NCI-H345 (cell line): Measurements from ENCODE around the gene SH3GL3.

Experiments
- DNase-seq: peaks from one replicate; lab custom pipeline; 2025; lab: John Stamatoyannopoulos, UW

The SH3GL3 gene

GRCh38 chr15:83462026-83462425 is 14.9 kb downstream of the SH3GL3 start:
- no peak for DNase-seq

- DNase-seq: no peak
Observed at GRCh38 chr15:83462953-83463433, 15.9 kb downstream of the SH3GL3 start.

- DNase-seq: no peak
Observed at GRCh38 chr15:83470887-83471286, 23.7 kb downstream of the SH3GL3 start.

- no peak for DNase-seq
Observed at GRCh38 chr15:83471307-83471866, 24.2 kb downstream of the SH3GL3 start.

- DNase-seq: no peak
Observed at GRCh38 chr15:83472151-83472550, 25.0 kb downstream of the SH3GL3 start.

GRCh38 chr15:83472797-83473196 is 25.7 kb downstream of the SH3GL3 start:
- no peak for DNase-seq

- DNase-seq: no peak
Observed at GRCh38 chr15:83474578-83474977, 27.4 kb downstream of the SH3GL3 start.

GRCh38 chr15:83475551-83475950 is 28.4 kb downstream of the SH3GL3 start:
- DNase-seq: no peak

GRCh38 chr15:83476066-83476465 is 28.9 kb downstream of the SH3GL3 start:
- DNase-seq: no peak

- no peak for DNase-seq
Observed at GRCh38 chr15:83476708-83477107, 29.6 kb downstream of the SH3GL3 start.

GRCh38 chr15:83477172-83477807 is 30.1 kb downstream of the SH3GL3 start:
- no peak for DNase-seq

GRCh38 chr15:83477808-83478537 is 30.8 kb downstream of the SH3GL3 start:
- no peak for DNase-seq

GRCh38 chr15:83483612-83484011 is 36.5 kb downstream of the SH3GL3 start:
- DNase-seq: no peak

GRCh38 chr15:83484636-83485035 is 37.5 kb downstream of the SH3GL3 start:
- DNase-seq: no peak

- no peak for DNase-seq
Observed at GRCh38 chr15:83486363-83486762, 39.2 kb downstream of the SH3GL3 start.

GRCh38 chr15:83487519-83487918 is 40.4 kb downstream of the SH3GL3 start:
- DNase-seq: no peak

GRCh38 chr15:83489690-83490089 is 42.5 kb downstream of the SH3GL3 start:
- no peak for DNase-seq

- no peak for DNase-seq
Observed at GRCh38 chr15:83491486-83491885, 44.3 kb downstream of the SH3GL3 start.

GRCh38 chr15:83496766-83497165 is 49.6 kb downstream of the SH3GL3 start:
- no peak for DNase-seq

GRCh38 chr15:83498374-83498773 is 51.2 kb downstream of the SH3GL3 start:
- no peak for DNase-seq

- DNase-seq: no peak
Observed at GRCh38 chr15:83498801-83499200, 51.7 kb downstream of the SH3GL3 start.

- no peak for DNase-seq
Observed at GRCh38 chr15:83499476-83499875, 52.3 kb downstream of the SH3GL3 start.
